HG03039 (cell line): ENCODE measurements around the gene CCL3.

Experiments
- ATAC-seq: cut with Tn5 transposase; IDR thresholded peaks from one replicate; pipeline ENCODE4 v1.9.1; 2021; ENCODE audit warnings: mild to moderate bottlenecking, moderate library complexity; ENCODE audit not compliant: unreplicated experiment

Gene CCL3

GRCh38 chr17:36055921-36056520, 33.9 kb downstream of the CCL3 start:
- no peak for ATAC-seq

- ATAC-seq: no peak
Measured at GRCh38 chr17:36055171-36055570, 34.8 kb downstream of the CCL3 start.

GRCh38 chr17:36049643-36050042, 40.3 kb downstream of the CCL3 start:
- no peak for ATAC-seq

GRCh38 chr17:36048066-36048465, 41.9 kb downstream of the CCL3 start:
- no peak for ATAC-seq
